GM23338 (cell line): Measurements from ENCODE around the gene MED13L.

Experiments used
- CREB1 ChIP-seq: fragments of 250-450 bp; sonication (Bioruptor Pico); IDR thresholded peaks from 2 replicates; pipeline ENCODE4 v1.5.0; 2020; ENCODE audit warnings: low read depth, mild to moderate bottlenecking, moderate library complexity
- TF ChIP-seq, protein P1 (sequence below), 2 experiments: fragments of 200-600 bp in 1 of 2; sonication (generic) in 1 of 2; conservative IDR thresholded peaks; 2 replicates each; pipeline versions ENCODE4 v1.5.1 to v1.6.1; 2016 to 2017; ENCODE audit warnings: antibody characterized with exemption in 2 of 2, low read depth in 2 of 2, mild to moderate bottlenecking in 2 of 2, moderate library complexity in 1 of 2

- TF ChIP-seq, protein P1, sequence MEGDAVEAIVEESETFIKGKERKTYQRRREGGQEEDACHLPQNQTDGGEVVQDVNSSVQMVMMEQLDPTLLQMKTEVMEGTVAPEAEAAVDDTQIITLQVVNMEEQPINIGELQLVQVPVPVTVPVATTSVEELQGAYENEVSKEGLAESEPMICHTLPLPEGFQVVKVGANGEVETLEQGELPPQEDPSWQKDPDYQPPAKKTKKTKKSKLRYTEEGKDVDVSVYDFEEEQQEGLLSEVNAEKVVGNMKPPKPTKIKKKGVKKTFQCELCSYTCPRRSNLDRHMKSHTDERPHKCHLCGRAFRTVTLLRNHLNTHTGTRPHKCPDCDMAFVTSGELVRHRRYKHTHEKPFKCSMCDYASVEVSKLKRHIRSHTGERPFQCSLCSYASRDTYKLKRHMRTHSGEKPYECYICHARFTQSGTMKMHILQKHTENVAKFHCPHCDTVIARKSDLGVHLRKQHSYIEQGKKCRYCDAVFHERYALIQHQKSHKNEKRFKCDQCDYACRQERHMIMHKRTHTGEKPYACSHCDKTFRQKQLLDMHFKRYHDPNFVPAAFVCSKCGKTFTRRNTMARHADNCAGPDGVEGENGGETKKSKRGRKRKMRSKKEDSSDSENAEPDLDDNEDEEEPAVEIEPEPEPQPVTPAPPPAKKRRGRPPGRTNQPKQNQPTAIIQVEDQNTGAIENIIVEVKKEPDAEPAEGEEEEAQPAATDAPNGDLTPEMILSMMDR (conservative IDR thresholded peaks at IDR 0.05; ENCODE audit: low read depth in 2 of 2) = no peak
- no peak for TF ChIP-seq CREB1
These were observed 324.5 kb downstream of the MED13L start for GRCh38 chr12:115953031-115953430.
